ENCODE data around the gene AGAP6.

GRCh38 chr10:50027195-50027594, 39.0 kb downstream of the AGAP6 start:
- no peak for TF ChIP-seq CTCF (conservative IDR thresholded peaks at IDR 0.05; ENCODE audit: low read depth, low read length)
- TF ChIP-seq EZH2 (IDR thresholded peaks at IDR 0.05; ENCODE audit: borderline replicate concordance, low read depth, low read length, poor library complexity, severe bottlenecking), result no peak
